GM10248 (cell line): Measurements from ENCODE around the gene ERO1B.

Experiments used
- CTCF ChIA-PET: fragments of 300-600 bp; sonication (Branson Sonifier 250); formaldehyde crosslinking; extraction: SDS; loops from one replicate; lab custom pipeline; 2021; ENCODE audit warnings: antibody characterized with exemption; lab: Yijun Ruan, JAX
- POLR2A ChIA-PET: fragments of 350-650 bp; sonication (Branson Sonifier 250); formaldehyde crosslinking; extraction: SDS; loops from one replicate; lab custom pipeline; 2020; ENCODE audit warnings: antibody characterized with exemption; lab: Yijun Ruan, JAX
- DNase-seq: peaks from one replicate; pipeline ENCODE4 v3.0.0; 2012; ENCODE audit errors: extremely low spot score
- TF ChIP-seq, protein P1 (sequence below): IDR thresholded peaks from 2 replicates; pipeline ENCODE4 v1.5.1; 2012; ENCODE audit warnings: mild to moderate bottlenecking, low read depth; ENCODE audit errors: extremely low read depth, missing control alignments, control extremely low read depth

ERO1B gene

GRCh38 chr1:236211815-236212214, 69.9 kb downstream of the ERO1B start:
- ChIA-PET CTCF (interaction anchor here (1.0 kb wide), 1 partner anchor 15 kb away, joined by 3 read pairs; no protein-coding TSS in a partner anchor), POLR2A (no interaction called here)
- no peak for DNase-seq
- TF ChIP-seq, protein P1, sequence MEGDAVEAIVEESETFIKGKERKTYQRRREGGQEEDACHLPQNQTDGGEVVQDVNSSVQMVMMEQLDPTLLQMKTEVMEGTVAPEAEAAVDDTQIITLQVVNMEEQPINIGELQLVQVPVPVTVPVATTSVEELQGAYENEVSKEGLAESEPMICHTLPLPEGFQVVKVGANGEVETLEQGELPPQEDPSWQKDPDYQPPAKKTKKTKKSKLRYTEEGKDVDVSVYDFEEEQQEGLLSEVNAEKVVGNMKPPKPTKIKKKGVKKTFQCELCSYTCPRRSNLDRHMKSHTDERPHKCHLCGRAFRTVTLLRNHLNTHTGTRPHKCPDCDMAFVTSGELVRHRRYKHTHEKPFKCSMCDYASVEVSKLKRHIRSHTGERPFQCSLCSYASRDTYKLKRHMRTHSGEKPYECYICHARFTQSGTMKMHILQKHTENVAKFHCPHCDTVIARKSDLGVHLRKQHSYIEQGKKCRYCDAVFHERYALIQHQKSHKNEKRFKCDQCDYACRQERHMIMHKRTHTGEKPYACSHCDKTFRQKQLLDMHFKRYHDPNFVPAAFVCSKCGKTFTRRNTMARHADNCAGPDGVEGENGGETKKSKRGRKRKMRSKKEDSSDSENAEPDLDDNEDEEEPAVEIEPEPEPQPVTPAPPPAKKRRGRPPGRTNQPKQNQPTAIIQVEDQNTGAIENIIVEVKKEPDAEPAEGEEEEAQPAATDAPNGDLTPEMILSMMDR = no peak

DNA sequence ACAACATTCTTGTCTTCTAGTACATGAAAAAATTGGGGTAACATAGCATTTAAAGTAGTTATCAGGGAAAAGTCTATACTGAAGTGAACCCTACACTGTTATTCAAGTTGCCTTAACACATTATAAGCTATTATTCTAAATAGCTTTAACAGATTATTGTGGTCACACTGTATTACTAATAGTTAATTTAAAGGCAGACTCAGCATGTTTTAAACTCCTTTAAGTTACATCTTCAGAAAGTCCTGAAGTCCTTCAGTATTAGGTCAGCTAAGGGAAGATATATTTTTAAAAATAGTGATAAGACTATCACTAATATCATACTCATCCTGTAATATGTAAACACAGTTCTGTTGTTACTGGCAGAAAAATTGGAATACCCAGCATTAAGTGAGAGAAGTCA, 72.0 kb downstream of the ERO1B start:
- POLR2A ChIA-PET = no interaction called here

GRCh38 chr1:236209185-236209584, 72.6 kb downstream of the ERO1B start:
- ChIA-PET POLR2A (no interaction called here), CTCF (interaction anchor here (1.0 kb wide), 1 partner anchor 10 kb away, joined by 3 read pairs; no protein-coding TSS in a partner anchor)
- DNase-seq = no peak
- TF ChIP-seq, protein P1 = no peak

More for the DNA sequence above, 72.0 kb downstream of the ERO1B start:
- DNase-seq = no peak
- TF ChIP-seq, protein P1 = no peak
- CTCF ChIA-PET = interaction anchor here (1.0 kb wide), 1 partner anchor 9 kb away, joined by 3 read pairs; no protein-coding TSS in a partner anchor

GRCh38 chr1:236207569-236207968, 74.2 kb downstream of the ERO1B start:
- CTCF ChIA-PET = interaction anchor here (0.8 kb wide), 2 partner anchors 16 to 25 kb away, joined by 3 to 4 read pairs; no protein-coding TSS in a partner anchor
- POLR2A ChIA-PET = no interaction called here
- TF ChIP-seq, protein P1 = no peak
- no peak for DNase-seq

DNA sequence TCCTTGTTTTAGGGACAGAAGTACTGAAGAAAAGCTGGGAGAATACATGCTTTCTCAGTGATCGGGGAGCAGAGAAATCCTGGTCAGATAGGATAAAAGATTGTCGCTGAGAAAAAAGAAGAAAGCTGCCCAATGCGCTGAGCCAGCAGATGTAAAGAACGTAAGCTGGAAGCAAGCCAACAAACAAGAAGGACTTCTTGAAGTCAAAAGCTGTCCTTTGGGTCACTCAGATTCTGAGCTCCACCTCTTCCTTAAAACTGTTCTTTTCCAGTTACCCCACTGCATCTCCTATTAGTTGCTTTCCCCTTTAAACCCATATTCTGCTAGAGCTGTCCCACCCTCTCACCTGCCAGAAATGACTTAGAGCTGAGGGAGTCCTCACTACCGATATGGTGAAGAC, 74.6 kb downstream of the ERO1B start:
- DNase-seq = no peak
- CTCF ChIA-PET = interaction anchor here (0.8 kb wide), 3 partner anchors 9 to 26 kb away, joined by 3 to 4 read pairs (median 3); no protein-coding TSS in a partner anchor
- POLR2A ChIA-PET = no interaction called here
- TF ChIP-seq, protein P1 = no peak

DNA sequence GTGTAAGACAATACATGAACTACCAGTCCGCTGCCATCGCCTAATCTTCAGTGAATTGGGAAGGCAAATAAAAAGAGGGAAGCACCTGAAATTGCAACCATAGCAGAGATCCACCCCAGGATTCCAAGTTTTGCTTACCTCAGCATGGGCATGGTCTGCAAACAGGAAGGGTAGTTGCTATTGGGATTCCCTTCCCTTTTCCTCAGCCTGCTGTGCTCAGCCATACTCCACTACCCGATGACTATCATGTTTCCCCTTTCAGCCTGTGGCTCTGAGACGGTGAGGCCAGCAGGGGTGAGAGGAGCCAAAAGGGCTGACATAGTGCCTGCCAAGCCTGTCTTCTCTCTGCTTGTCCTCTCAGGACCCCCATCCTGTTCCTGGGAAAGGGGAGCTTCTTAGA, 75.2 kb downstream of the ERO1B start:
- ChIA-PET CTCF (interaction anchor here (0.8 kb wide), 3 partner anchors 9 to 26 kb away, joined by 3 to 4 read pairs (median 3); no protein-coding TSS in a partner anchor), POLR2A (no interaction called here)
- TF ChIP-seq, protein P1 = no peak
- DNase-seq = no peak

- no peak for DNase-seq
- CTCF ChIA-PET = interaction anchor here (0.8 kb wide), 1 partner anchor 22 kb away, joined by 3 read pairs; no protein-coding TSS in a partner anchor
- POLR2A ChIA-PET = no interaction called here
- TF ChIP-seq, protein P1 = no peak
Observed at GRCh38 chr1:236204656-236205055, 77.1 kb downstream of the ERO1B start.
